Endodermal cell (in vitro differentiated cells): ENCODE measurements around the gene DENND6B. TPM values are rescaled to one million over a fixed set of nuclear protein-coding genes. Genes with fewer than 3 reads are reported as not detected.

Experiments used
- DNase-seq: peaks from one replicate; pipeline ENCODE4 v3.0.0-alpha.2; 2017
- H3K27ac ChIP-seq: 2 replicates; pipeline ENCODE4 v1.5.1; 2013; ENCODE audit warnings: mild to moderate bottlenecking, low read depth, low read length, moderate library complexity
- H3K27me3 ChIP-seq: 2 replicates; pipeline ENCODE4 v1.6.1; 2013; ENCODE audit warnings: mild to moderate bottlenecking, low read length, moderate library complexity; ENCODE audit not compliant: insufficient read depth, control insufficient read depth, poor library complexity, severe bottlenecking
- H3K36me3 ChIP-seq: 2 replicates; pipeline ENCODE4 v1.7.0; 2013; ENCODE audit warnings: mild to moderate bottlenecking, low read length, moderate library complexity; ENCODE audit not compliant: control insufficient read depth, insufficient read depth
- H3K4me1 ChIP-seq: one replicate; pipeline ENCODE4 v1.7.0; 2013; ENCODE audit warnings: low read length; ENCODE audit not compliant: control insufficient read depth, insufficient read depth
- H3K4me3 ChIP-seq: 2 replicates; pipeline ENCODE4 v1.5.1; 2013; ENCODE audit warnings: mild to moderate bottlenecking, low read length, moderate library complexity
- H3K9ac ChIP-seq: 2 replicates; pipeline ENCODE4 v1.6.1; 2013; ENCODE audit warnings: mild to moderate bottlenecking, low read length, moderate library complexity; ENCODE audit not compliant: poor library complexity, severe bottlenecking; ENCODE audit errors: extremely low read depth
- H3K9me3 ChIP-seq: 2 replicates; pipeline ENCODE4 v1.6.1; 2013; ENCODE audit warnings: mild to moderate bottlenecking, low read length, moderate library complexity; ENCODE audit not compliant: control insufficient read depth
- H3K27ac Mint-ChIP-seq: 2 replicates; pipeline ENCODE4 v1.8.0; 2020; ENCODE audit warnings: mixed read lengths
- H3K27me3 Mint-ChIP-seq: 2 replicates; pipeline ENCODE4 v1.8.0; 2021; ENCODE audit warnings: mild to moderate bottlenecking, mixed read lengths; ENCODE audit not compliant: insufficient read depth
- H3K36me3 Mint-ChIP-seq: 2 replicates; pipeline ENCODE4 v1.8.0; 2020; ENCODE audit warnings: low read depth, mixed read lengths
- H3K4me1 Mint-ChIP-seq: 2 replicates; pipeline ENCODE4 v1.8.0; 2020; ENCODE audit warnings: mixed read lengths
- H3K4me3 Mint-ChIP-seq: 2 replicates; pipeline ENCODE4 v1.8.0; 2020; ENCODE audit warnings: mild to moderate bottlenecking, moderate library complexity, mixed read lengths
- H3K9me3 Mint-ChIP-seq: 2 replicates; pipeline ENCODE4 v1.8.0; 2020; ENCODE audit warnings: mild to moderate bottlenecking, mixed read lengths
- CTCF ChIP-seq: fragments of 200-600 bp; sonication (generic); conservative IDR thresholded peaks from 2 replicates; pipeline ENCODE4 v1.5.0; 2021; ENCODE audit warnings: antibody characterized with exemption, mild to moderate bottlenecking
- WGBS, 2 experiments: methylation state at CpG; one replicate each; pipeline versions ENCODE4 v1.1.5 to v1.1.7; 2013; ENCODE audit warnings: missing lambda C conversion rate in 2 of 2, mixed read lengths in 1 of 2; ENCODE audit not compliant: insufficient coverage in 1 of 2, insufficient read length in 1 of 2; 5-methylcytosine and 5-hydroxymethylcytosine counted together
- total RNA-seq, 2 donors: library from RNA; stranded (reverse); fragmentation: NEBNext Ultra II Directional in 1 of 2; extraction: Animal tissue kit (Norgen Biotek cat#: 25700) in 1 of 2; gene quantifications; 2 replicates in 1 of 2; 3 replicates in 1 of 2; pipeline ENCODE4 v1.2.1, GENCODE V29; 2021

The DENND6B gene
- total RNA-seq, 2 donors from 2014 or later, result 8.3 to 14.2 TPM

- DNase-seq, result no peak
- no peak overlapping the region for H3K9ac ChIP-seq
- no peaks in the 10 kb centered on the region for H3K9me3 Mint-ChIP-seq
- H3K27me3 ChIP-seq, result no peaks in the 10 kb centered on the region
- no peaks in the 10 kb centered on the region for H3K4me1 Mint-ChIP-seq
- no peaks in the 10 kb centered on the region for H3K9me3 ChIP-seq
- no peak overlapping the region for H3K27ac ChIP-seq
- H3K36me3 Mint-ChIP-seq, result peaks cover 39% of the 10 kb centered on the region
- H3K27ac Mint-ChIP-seq, result no peak overlapping the region
- no peak for TF ChIP-seq CTCF
- H3K4me3 ChIP-seq, result no peak overlapping the region
- no peak overlapping the region for H3K4me3 Mint-ChIP-seq
- WGBS, 2 experiments, result 95 to 97% methylated on average over 16 to 25 of the region's 25 CpGs
- peaks cover 18% of the 10 kb centered on the region for H3K36me3 ChIP-seq
- no peaks in the 10 kb centered on the region for H3K27me3 Mint-ChIP-seq
- H3K4me1 ChIP-seq, result no peaks in the 10 kb centered on the region
Observed at GRCh38 chr22:50281957-50282356, 44.9 kb downstream of the DENND6B start.

- peaks cover 45% of the 10 kb centered on the region for H3K36me3 Mint-ChIP-seq
- no peak for TF ChIP-seq CTCF
Observed at GRCh38 chr22:50281384-50281760, 45.4 kb downstream of the DENND6B start.

GRCh38 chr22:50280708-50281383, 46.0 kb downstream of the DENND6B start:
- H3K4me1 ChIP-seq, result no peaks in the 10 kb centered on the region
- no peak overlapping the region for H3K4me3 ChIP-seq
- no peaks in the 10 kb centered on the region for H3K27me3 Mint-ChIP-seq
- H3K9me3 ChIP-seq, result peaks cover 4% of the 10 kb centered on the region
- no peak overlapping the region for H3K4me3 Mint-ChIP-seq
- no peak overlapping the region for H3K27ac ChIP-seq
- H3K9ac ChIP-seq, result no peak overlapping the region
- H3K36me3 ChIP-seq, result peaks cover 21% of the 10 kb centered on the region
- DNase-seq, result no peak
- H3K9me3 Mint-ChIP-seq, result peaks cover 3% of the 10 kb centered on the region
- no peak for TF ChIP-seq CTCF
- H3K27ac Mint-ChIP-seq, result no peak overlapping the region
- H3K4me1 Mint-ChIP-seq, result no peaks in the 10 kb centered on the region
- 95 to 96% methylated on average over 26 to 47 of the region's 47 CpGs for WGBS, 2 experiments
- no peaks in the 10 kb centered on the region for H3K27me3 ChIP-seq
- peaks cover 45% of the 10 kb centered on the region for H3K36me3 Mint-ChIP-seq

More at GRCh38 chr22:50281384-50281760, 45.4 kb downstream of the DENND6B start:
- no peak overlapping the region for H3K4me3 ChIP-seq
- H3K27ac ChIP-seq, result no peak overlapping the region
- no peak overlapping the region for H3K9ac ChIP-seq
- no peaks in the 10 kb centered on the region for H3K27me3 ChIP-seq
- peaks cover 3% of the 10 kb centered on the region for H3K9me3 ChIP-seq
- peaks cover 3% of the 10 kb centered on the region for H3K9me3 Mint-ChIP-seq
- H3K4me1 Mint-ChIP-seq, result no peaks in the 10 kb centered on the region
- H3K27me3 Mint-ChIP-seq, result no peaks in the 10 kb centered on the region
- H3K4me1 ChIP-seq, result no peaks in the 10 kb centered on the region
- WGBS, 2 experiments, result 95 to 97% methylated on average over 28 to 36 of the region's 36 CpGs
- H3K36me3 ChIP-seq, result peaks cover 21% of the 10 kb centered on the region
- no peak for DNase-seq
- no peak overlapping the region for H3K4me3 Mint-ChIP-seq
- no peak overlapping the region for H3K27ac Mint-ChIP-seq
